ENCODE data around the gene FXYD7. TPM values are rescaled to one million over a fixed set of nuclear protein-coding genes. Genes with fewer than 3 reads are reported as not detected.

Gene FXYD7
- total and polyA plus RNA-seq, 12 donors, result 0.10 to 0.37 (median 0.29) TPM; not detected in 8

GRCh38 chr19:35153701-35154524, 10.9 kb downstream of the FXYD7 start:
- Histone ChIP-seq H3K27me3 (peaks cover 0 to 31% (median 17%) of the 10 kb centered on the region in 7 donors), H3K4me3 (peak overlapping the region; percentile 6 to 88 (median 68)), H3K4me1 (peaks cover 0 to 38% (median 24%) of the 10 kb centered on the region in 9 donors), H3K27ac (peak overlapping the region in 8 of 10 donors; percentile 63 to 96 (median 84)), H3K9me3 (no peaks in the 10 kb centered on the region), H3K36me3 (peaks cover 0 to 23% (median 0%) of the 10 kb centered on the region in 9 donors)
- no peak for DNase-seq
- intact Hi-C loops (cut with DNase I), result loop anchor here in 2 of 10 donors (5.0 to 10.0 kb wide), 2 partner anchors 93 to 101 kb away; partner anchors contain the start of gene LSR (in 1 of the 2)
- WGBS, 2 donors, result 1% methylated on average over 34 to 36 of the region's 36 CpGs
- TF ChIP-seq, protein P1, sequence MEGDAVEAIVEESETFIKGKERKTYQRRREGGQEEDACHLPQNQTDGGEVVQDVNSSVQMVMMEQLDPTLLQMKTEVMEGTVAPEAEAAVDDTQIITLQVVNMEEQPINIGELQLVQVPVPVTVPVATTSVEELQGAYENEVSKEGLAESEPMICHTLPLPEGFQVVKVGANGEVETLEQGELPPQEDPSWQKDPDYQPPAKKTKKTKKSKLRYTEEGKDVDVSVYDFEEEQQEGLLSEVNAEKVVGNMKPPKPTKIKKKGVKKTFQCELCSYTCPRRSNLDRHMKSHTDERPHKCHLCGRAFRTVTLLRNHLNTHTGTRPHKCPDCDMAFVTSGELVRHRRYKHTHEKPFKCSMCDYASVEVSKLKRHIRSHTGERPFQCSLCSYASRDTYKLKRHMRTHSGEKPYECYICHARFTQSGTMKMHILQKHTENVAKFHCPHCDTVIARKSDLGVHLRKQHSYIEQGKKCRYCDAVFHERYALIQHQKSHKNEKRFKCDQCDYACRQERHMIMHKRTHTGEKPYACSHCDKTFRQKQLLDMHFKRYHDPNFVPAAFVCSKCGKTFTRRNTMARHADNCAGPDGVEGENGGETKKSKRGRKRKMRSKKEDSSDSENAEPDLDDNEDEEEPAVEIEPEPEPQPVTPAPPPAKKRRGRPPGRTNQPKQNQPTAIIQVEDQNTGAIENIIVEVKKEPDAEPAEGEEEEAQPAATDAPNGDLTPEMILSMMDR (IDR thresholded peaks at IDR 0.05), result peak; percentile 16 to 71 (median 57)
- ATAC-seq, result peak; percentile 21 to 60 (median 44)

- intact Hi-C loops (cut with DNase I), result loop anchor here in 4 of 10 donors (5.0 to 10.0 kb wide), 4 partner anchors 58 to 113 kb away; partner anchors contain the start of genes LSR (in 1 of the 4) and USF2 (in 1 of the 4)
- H3K36me3 ChIP-seq, result peaks cover 0 to 32% (median 4%) of the 10 kb centered on the region in 9 donors
Observed at GRCh38 chr19:35154525-35155406, 11.7 kb downstream of the FXYD7 start, which contains the start of gene FXYD5. Gene FXYD5, plus strand, starts transcription at chr19:35154735. Its CDS starts 816 bp downstream, at chr19:35155551.

GRCh38 chr19:35155441-35155840, 12.4 kb downstream of the FXYD7 start:
- Histone ChIP-seq H3K9me3 (no peaks in the 10 kb centered on the region), H3K4me3 (peak overlapping the region; percentile 40 to 88 (median 68)), H3K4me1 (peaks cover 0 to 38% (median 24%) of the 10 kb centered on the region in 9 donors), H3K36me3 (peaks cover 0 to 39% (median 4%) of the 10 kb centered on the region in 9 donors), H3K27ac (peak overlapping the region in 9 of 10 donors; percentile 14 to 96 (median 80)), H3K27me3 (peaks cover 0 to 31% (median 17%) of the 10 kb centered on the region in 7 donors)
- intact Hi-C loops (cut with DNase I), result loop anchor here in 3 of 10 donors (5.0 to 10.0 kb wide), 3 partner anchors 57 to 112 kb away; partner anchors contain the start of gene USF2 (in 1 of the 3)
- ATAC-seq (peak in 6 of 8 donors; percentile 7 to 27 (median 16)), DNase-seq (no peak)
- WGBS, 2 donors, result 13 to 16% methylated on average over 17 of the region's 17 CpGs
- TF ChIP-seq, protein P1 (IDR thresholded peaks at IDR 0.05), result no peak

More at GRCh38 chr19:35154525-35155406, 11.7 kb downstream of the FXYD7 start, which contains the start of gene FXYD5:
- peaks cover 0 to 31% (median 17%) of the 10 kb centered on the region in 7 donors for H3K27me3 ChIP-seq
- peak; percentile 74 to 78 for DNase-seq
- peak; percentile 86 to 96 (median 92) for ATAC-seq
- H3K9me3 ChIP-seq, result no peaks in the 10 kb centered on the region
- H3K27ac ChIP-seq, result peak within 1 kb of the TSS in 9 of 10 donors; percentile 14 to 96 (median 80)
- TF ChIP-seq, protein P1 (IDR thresholded peaks at IDR 0.05), result peak in 2 of 9 donors; percentile 12 to 19
- H3K4me3 ChIP-seq, result peak within 1 kb of the TSS; percentile 40 to 88 (median 68)
- peaks cover 0 to 38% (median 24%) of the 10 kb centered on the region in 9 donors for H3K4me1 ChIP-seq
- WGBS, 2 donors, result 0 to 1% methylated on average over 46 to 49 of the region's 49 CpGs
